Fibroblast of the aortic adventitia (primary cell): ENCODE data around the gene OR5B21. TPM values are rescaled to one million over a fixed set of nuclear protein-coding genes. Genes with fewer than 3 reads are reported as not detected.

Experiments used
- DNase-seq: peaks from one replicate; pipeline ENCODE4 v3.0.0-alpha.2; 2010; ENCODE audit warnings: low read depth
- H3K4me3 ChIP-seq: 2 replicates; pipeline ENCODE4 v1.5.1; 2011; ENCODE audit warnings: low read depth, mild to moderate bottlenecking, control low read depth, low read length, moderate library complexity
- CTCF ChIP-seq: IDR thresholded peaks from 2 replicates; pipeline ENCODE4 v1.5.1; 2011; ENCODE audit warnings: mild to moderate bottlenecking, low read length, control low read depth, inconsistent platforms; ENCODE audit not compliant: insufficient read depth
- total RNA-seq: library from RNA; depleted of rRNA; stranded (reverse); fragments of >200 nt; gene quantifications from 2 replicates; pipeline ENCODE4 v1.2.3, GENCODE V29; 2012; ENCODE audit warnings: low replicate concordance

OR5B21 gene
- total RNA-seq, 1 donor: not detected

- H3K4me3 ChIP-seq: no peak overlapping the region
- no peak for TF ChIP-seq CTCF
- DNase-seq: no peak
Measured at GRCh38 chr11:58507355-58507754, 550 bp downstream of the OR5B21 start.

GRCh38 chr11:58506935-58507334 lies 970 bp downstream of the OR5B21 start:
- H3K4me3 ChIP-seq: no peak overlapping the region
- no peak for TF ChIP-seq CTCF
- no peak for DNase-seq

- TF ChIP-seq CTCF: no peak
- H3K4me3 ChIP-seq: no peak overlapping the region
- DNase-seq: no peak
Measured at GRCh38 chr11:58505849-58506248, 2.1 kb downstream of the OR5B21 start.

- TF ChIP-seq CTCF: no peak
- H3K4me3 ChIP-seq: no peak overlapping the region
- DNase-seq: no peak
Measured at GRCh38 chr11:58504232-58504631, 3.7 kb downstream of the OR5B21 start.

- no peak for TF ChIP-seq CTCF
- H3K4me3 ChIP-seq: no peak overlapping the region
- DNase-seq: no peak
Measured at GRCh38 chr11:58503361-58503856, 4.5 kb downstream of the OR5B21 start.

GRCh38 chr11:58502004-58502403 lies 5.9 kb downstream of the OR5B21 start:
- no peak for TF ChIP-seq CTCF
- no peak overlapping the region for H3K4me3 ChIP-seq
- no peak for DNase-seq

GRCh38 chr11:58498464-58498863 lies 9.4 kb downstream of the OR5B21 start:
- DNase-seq: peak; percentile 11
- no peak for TF ChIP-seq CTCF
- H3K4me3 ChIP-seq: no peak overlapping the region
